HCT116 (cell line): ENCODE results near the gene SLK. TPM values are rescaled to one million over a fixed set of nuclear protein-coding genes. Genes with fewer than 3 reads are reported as not detected.

Experiments
- ATAC-seq: fragments of 200-7000 bp; cut with Tn5 transposase; 2 replicates; pipeline ENCODE4 v1.9.1; 2020; ENCODE audit warnings: mild to moderate bottlenecking, moderate library complexity
- BruUV-seq: library from RNA; stranded (reverse); fragments of 400-500 nt; replicated peaks from 2 replicates; lab custom pipeline; 2021; lab: Mats Ljungman, UMichigan
- CTCF ChIA-PET: fragments of 300-600 bp; sonication (Branson Sonifier 250); formaldehyde crosslinking; loops from one replicate; lab custom pipeline; 2021; ENCODE audit warnings: antibody characterized with exemption; lab: Charles Lee
- POLR2A ChIA-PET: fragments of 300-600, 350-600 bp; sonication (Branson Sonifier 250); formaldehyde crosslinking; loops from one replicate; lab custom pipeline; 2021; ENCODE audit warnings: antibody characterized with exemption; lab: Charles Lee
- RAD21 ChIA-PET, 2 experiments: fragments of 300-600 bp; sonication (Branson Sonifier 250); formaldehyde crosslinking; loops; one replicate each; lab custom pipeline; 2023; ENCODE audit warnings: low total read pairs in 2 of 2; ENCODE audit not compliant: uncharacterized antibody in 2 of 2, unreplicated experiment in 2 of 2, low non-redundant PET in 1 of 2; lab: Charles Lee
- DNase-seq: peaks from one replicate; pipeline ENCODE4 v3.0.0-alpha.2; 2010; ENCODE audit warnings: low read depth, low spot score
- H2AFZ ChIP-seq: fragments of 200-600 bp; shearing (Covaris generic), sonication (generic); 2 replicates; pipeline ENCODE4 v1.6.1; 2017; ENCODE audit warnings: low read depth, mixed run types, mixed read lengths, antibody characterized with exemption, low read length; ENCODE audit not compliant: poor library complexity, severe bottlenecking
- H3K27ac ChIP-seq: 2 replicates; pipeline ENCODE4 v1.5.1; 2012; ENCODE audit warnings: low read depth, low read length
- H3K27me3 ChIP-seq: fragments of 200-600 bp; sonication (generic); 2 replicates; pipeline ENCODE4 v1.6.1; 2016; ENCODE audit warnings: mixed run types, low read length, mixed read lengths; ENCODE audit not compliant: insufficient read depth
- H3K36me3 ChIP-seq, 2 experiments: fragments of 200-500 bp in 1 of 2; fragments of 200-600 bp in 1 of 2; sonication (Bioruptor generic) in 1 of 2; sonication (generic) in 1 of 2; 2 replicates each; pipeline versions ENCODE4 v1.5.1 to v1.6.1; 2014 to 2016; ENCODE audit warnings: low read length in 2 of 2, inconsistent platforms in 1 of 2, mixed read lengths in 1 of 2, mixed run types in 1 of 2; ENCODE audit not compliant: insufficient read depth in 2 of 2, control insufficient read depth in 1 of 2
- H3K4me1 ChIP-seq, 2 experiments: fragments of 200-600 bp in 1 of 2; sonication (generic) in 1 of 2; 2 replicates each; pipeline versions ENCODE4 v1.5.1 to v1.6.1; 2012 to 2017; ENCODE audit warnings: low read length in 2 of 2, inconsistent platforms in 1 of 2, mild to moderate bottlenecking in 1 of 2, mixed read lengths in 1 of 2, mixed run types in 1 of 2, moderate library complexity in 1 of 2; ENCODE audit not compliant: insufficient read depth in 2 of 2, control insufficient read depth in 1 of 2
- H3K4me2 ChIP-seq: fragments of 200-600 bp; sonication (generic); 2 replicates; pipeline ENCODE4 v1.6.1; 2017; ENCODE audit warnings: mixed run types, low read length, mixed read lengths
- H3K4me3 ChIP-seq, 2 experiments: fragments of 200-600 bp in 1 of 2; sonication (generic) in 1 of 2; replicated peaks in 1 of 2; 2 replicates each; pipeline ENCODE4 v1.5.1; 2011 to 2016; ENCODE audit warnings: low read length in 2 of 2, control low read depth in 1 of 2, low read depth in 1 of 2, mild to moderate bottlenecking in 1 of 2, mixed read lengths in 1 of 2, mixed run types in 1 of 2
- H3K79me2 ChIP-seq: fragments of 200-600 bp; sonication (generic); 2 replicates; pipeline ENCODE4 v1.6.1; 2017; ENCODE audit warnings: mild to moderate bottlenecking, mixed run types, low read length, moderate library complexity, mixed read lengths; ENCODE audit not compliant: insufficient read depth
- H3K9ac ChIP-seq: fragments of 200-600 bp; sonication (generic); 2 replicates; pipeline ENCODE4 v1.6.1; 2016; ENCODE audit warnings: low read length, mixed read lengths
- H3K9me2 ChIP-seq: fragments of 200-600 bp; sonication (generic), shearing (Covaris generic); 2 replicates; pipeline ENCODE4 v1.6.1; 2017; ENCODE audit warnings: mixed run types, mild to moderate bottlenecking, moderate library complexity; ENCODE audit not compliant: insufficient read depth
- H3K9me3 ChIP-seq, 2 experiments: fragments of 200-500 bp in 1 of 2; fragments of 200-600 bp in 1 of 2; sonication (Bioruptor generic) in 1 of 2; sonication (generic) in 1 of 2; 2 replicates each; pipeline ENCODE4 v1.6.1; 2014 to 2017; ENCODE audit warnings: low read length in 2 of 2, mixed read lengths in 2 of 2, inconsistent platforms in 1 of 2, low read depth in 1 of 2, mild to moderate bottlenecking in 1 of 2, mixed run types in 1 of 2, moderate library complexity in 1 of 2; ENCODE audit not compliant: control insufficient read depth in 1 of 2, insufficient read depth in 1 of 2
- H4K20me1 ChIP-seq: fragments of 200-600 bp; sonication (generic), shearing (Covaris generic); 2 replicates; pipeline ENCODE4 v1.6.1; 2017; ENCODE audit warnings: mixed run types, mild to moderate bottlenecking, moderate library complexity; ENCODE audit not compliant: insufficient read depth
- EZH2 ChIP-seq: fragments of 200-600 bp; sonication (generic); IDR thresholded peaks from 2 replicates; pipeline ENCODE4 v1.6.1; 2017; ENCODE audit warnings: antibody characterized with exemption, mixed run types
- POLR2A ChIP-seq: IDR thresholded peaks from 2 replicates; pipeline ENCODE4 v1.7.0; 2011; ENCODE audit warnings: borderline replicate concordance; ENCODE audit not compliant: insufficient read depth, insufficient read length; ENCODE audit errors: extremely low read depth
- RAD21 ChIP-seq: IDR thresholded peaks from 2 replicates; pipeline ENCODE4 v1.6.1; 2012; ENCODE audit warnings: low read depth, mild to moderate bottlenecking
- SIN3A ChIP-seq: IDR thresholded peaks from 2 replicates; pipeline ENCODE4 v1.6.1; 2012; ENCODE audit warnings: low read depth
- YY1 ChIP-seq: IDR thresholded peaks from 2 replicates; pipeline ENCODE4 v1.6.1; 2011; ENCODE audit warnings: low read length, low read depth, moderate library complexity, mild to moderate bottlenecking; ENCODE audit not compliant: insufficient replicate concordance; ENCODE audit errors: extremely low read depth
- ZFX ChIP-seq: fragments of 450-650 bp; IDR thresholded peaks from 2 replicates; pipeline ENCODE4 v1.6.1; 2017
- ZNF274 ChIP-seq: fragments of 200-500 bp; sonication (Bioruptor generic); IDR thresholded peaks from 2 replicates; pipeline ENCODE4 v1.6.1; 2014; ENCODE audit warnings: mild to moderate bottlenecking, low read depth, low read length, inconsistent platforms
- intact Hi-C: fragments of 100-400 bp; cut with micrococcal nuclease; formaldehyde crosslinking; loops from 2 replicates; pipeline ENCODE4 v1.10.0; 2022
- total RNA-seq: library from RNA; stranded (reverse); gene quantifications from one replicate; pipeline ENCODE4 v1.2.1, GENCODE V29; 2021; ENCODE audit not compliant: unreplicated experiment
- TF ChIP-seq, protein P1 (sequence below): IDR thresholded peaks from 2 replicates; pipeline ENCODE4 v1.6.1; 2011; ENCODE audit warnings: mild to moderate bottlenecking, low read length, moderate library complexity; ENCODE audit not compliant: insufficient replicate concordance; ENCODE audit errors: extremely low read depth

SLK gene
- total RNA-seq, 1 experiment from 2014 or later, result 44.2 TPM

DNA sequence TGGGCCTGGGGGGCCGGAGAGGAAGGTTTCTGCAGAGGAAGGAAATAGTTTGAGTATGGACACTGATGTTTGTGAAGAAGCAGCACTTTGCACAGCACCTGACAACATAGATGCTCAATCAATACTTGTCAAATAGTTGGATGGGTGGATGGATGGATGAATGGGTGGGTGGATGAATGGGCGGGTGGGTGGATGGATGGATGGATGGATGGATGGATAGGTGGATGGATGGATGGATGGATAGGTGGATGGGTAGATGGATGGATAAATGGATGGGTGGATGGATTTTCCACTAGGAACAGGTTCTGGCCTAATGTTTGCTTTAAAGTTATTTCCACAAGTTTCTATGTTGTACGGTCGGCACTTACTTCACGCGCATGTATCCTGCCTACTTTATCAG is 73.4 kb downstream of the SLK start:
- Histone ChIP-seq H3K79me2 (no peaks in the 10 kb centered on the region), H3K27me3 (no peaks in the 10 kb centered on the region), H3K9me3 (no peaks in the 10 kb centered on the region), H3K4me3 (no peak overlapping the region), H2AFZ (no peak overlapping the region), H3K27ac (no peak overlapping the region), H3K9ac (no peak overlapping the region), H3K4me1 (peaks cover 0 to 4% of the 10 kb centered on the region in 2 experiments; a peak in 2 of 4 replicates), H4K20me1 (no peaks in the 10 kb centered on the region), H3K9me2 (no peaks in the 10 kb centered on the region), H3K36me3 (no peaks in the 10 kb centered on the region), H3K4me2 (no peak overlapping the region)
- intact Hi-C loops, result no loop called here
- TF ChIP-seq ZFX (no peak), ZNF274 (no peak), SIN3A (no peak), RAD21 (no peak), EZH2 (no peak), YY1 (no peak), POLR2A (no peak)
- TF ChIP-seq, protein P1, sequence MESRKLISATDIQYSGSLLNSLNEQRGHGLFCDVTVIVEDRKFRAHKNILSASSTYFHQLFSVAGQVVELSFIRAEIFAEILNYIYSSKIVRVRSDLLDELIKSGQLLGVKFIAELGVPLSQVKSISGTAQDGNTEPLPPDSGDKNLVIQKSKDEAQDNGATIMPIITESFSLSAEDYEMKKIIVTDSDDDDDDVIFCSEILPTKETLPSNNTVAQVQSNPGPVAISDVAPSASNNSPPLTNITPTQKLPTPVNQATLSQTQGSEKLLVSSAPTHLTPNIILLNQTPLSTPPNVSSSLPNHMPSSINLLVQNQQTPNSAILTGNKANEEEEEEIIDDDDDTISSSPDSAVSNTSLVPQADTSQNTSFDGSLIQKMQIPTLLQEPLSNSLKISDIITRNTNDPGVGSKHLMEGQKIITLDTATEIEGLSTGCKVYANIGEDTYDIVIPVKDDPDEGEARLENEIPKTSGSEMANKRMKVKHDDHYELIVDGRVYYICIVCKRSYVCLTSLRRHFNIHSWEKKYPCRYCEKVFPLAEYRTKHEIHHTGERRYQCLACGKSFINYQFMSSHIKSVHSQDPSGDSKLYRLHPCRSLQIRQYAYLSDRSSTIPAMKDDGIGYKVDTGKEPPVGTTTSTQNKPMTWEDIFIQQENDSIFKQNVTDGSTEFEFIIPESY, result no peak
- ATAC-seq (no peak), DNase-seq (no peak)
- BruUV-seq, result no TSS peak
- ChIA-PET CTCF (no interaction called here), POLR2A (no interaction called here), RAD21 (no interaction called here)
